Karpas-422 (cell line): Measurements from ENCODE around the gene ANO4. TPM values are rescaled to one million over a fixed set of nuclear protein-coding genes. Genes with fewer than 3 reads are reported as not detected.

Experiments used
- DNase-seq: peaks from one replicate; pipeline ENCODE4 v3.0.0-alpha.2; 2015
- H2AFZ ChIP-seq: fragments of 200-600 bp; sonication (generic); 2 replicates; pipeline ENCODE4 v1.6.1; 2014; ENCODE audit warnings: antibody characterized with exemption, low read length, mixed read lengths
- H3K27ac ChIP-seq: fragments of 200-600 bp; sonication (generic); 2 replicates; pipeline ENCODE4 v1.5.1; 2014; ENCODE audit warnings: mild to moderate bottlenecking, low read length, moderate library complexity
- H3K27me3 ChIP-seq: fragments of 200-600 bp; sonication (generic); 2 replicates; pipeline ENCODE4 v1.6.1; 2014; ENCODE audit warnings: low read length, mixed read lengths
- H3K36me3 ChIP-seq: fragments of 200-600 bp; sonication (generic); 2 replicates; pipeline ENCODE4 v1.6.1; 2014; ENCODE audit warnings: low read length, mixed read lengths; ENCODE audit not compliant: insufficient read depth
- H3K4me1 ChIP-seq: fragments of 200-600 bp; sonication (generic); 2 replicates; pipeline ENCODE4 v1.6.1; 2014; ENCODE audit warnings: mild to moderate bottlenecking, low read length, mixed read lengths
- H3K4me2 ChIP-seq: fragments of 200-600 bp; sonication (generic); 2 replicates; pipeline ENCODE4 v1.6.1; 2014; ENCODE audit warnings: low read length, low read depth, mild to moderate bottlenecking; ENCODE audit not compliant: poor library complexity, severe bottlenecking
- H3K4me3 ChIP-seq: fragments of 200-600 bp; sonication (generic); 2 replicates; pipeline ENCODE4 v1.5.1; 2014; ENCODE audit warnings: mild to moderate bottlenecking, antibody characterized with exemption, low read length, mixed read lengths
- H3K79me2 ChIP-seq: fragments of 200-600 bp; sonication (generic); 2 replicates; pipeline ENCODE4 v1.6.1; 2014; ENCODE audit warnings: mild to moderate bottlenecking, low read length, mixed read lengths
- H3K9ac ChIP-seq: fragments of 200-600 bp; sonication (generic); 2 replicates; pipeline ENCODE4 v1.6.0; 2014; ENCODE audit warnings: low read length
- H3K9me2 ChIP-seq: fragments of 200-600 bp; sonication (generic), shearing (Covaris generic); replicated peaks from 2 replicates; pipeline ENCODE4 v1.6.0; 2014; ENCODE audit warnings: mild to moderate bottlenecking, low read length, moderate library complexity; ENCODE audit not compliant: insufficient read depth
- H3K9me3 ChIP-seq: fragments of 300-700, 200-600 bp; sonication (generic); 2 replicates; pipeline ENCODE4 v1.6.1; 2014; ENCODE audit warnings: low read length, mixed read lengths
- H4K20me1 ChIP-seq: fragments of 200-600 bp; sonication (generic); 2 replicates; pipeline ENCODE4 v1.6.1; 2014; ENCODE audit warnings: mild to moderate bottlenecking, antibody characterized with exemption, low read length, low read depth; ENCODE audit not compliant: insufficient read depth
- total RNA-seq: library from RNA; depleted of rRNA; stranded (reverse); fragments of >200 nt; shearing (Covaris generic); gene quantifications from 2 replicates; pipeline ENCODE4 v1.2.3, GENCODE V29; 2014; ENCODE audit warnings: low replicate concordance

Gene ANO4
- total RNA-seq, 1 experiment from 2014 or later = not detected

- no peaks in the 10 kb centered on the region for H3K9me3 ChIP-seq
- no peaks in the 10 kb centered on the region for H4K20me1 ChIP-seq
- no peak overlapping the region for H3K27ac ChIP-seq
- no peak for DNase-seq
- peaks cover 10% of the 10 kb centered on the region for H3K4me1 ChIP-seq
- no peak overlapping the region for H3K4me3 ChIP-seq
- H3K36me3 ChIP-seq = no peaks in the 10 kb centered on the region
- H3K9me2 ChIP-seq = no peaks in the 10 kb centered on the region
- H3K4me2 ChIP-seq = no peak overlapping the region
- no peak overlapping the region for H2AFZ ChIP-seq
- no peak overlapping the region for H3K9ac ChIP-seq
- H3K79me2 ChIP-seq = no peaks in the 10 kb centered on the region
- no peaks in the 10 kb centered on the region for H3K27me3 ChIP-seq
Measured at GRCh38 chr12:101002696-101003419, 208.3 kb downstream of the ANO4 start.

GRCh38 chr12:101004898-101005297, 210.3 kb downstream of the ANO4 start:
- H3K27me3 ChIP-seq = no peaks in the 10 kb centered on the region
- H3K27ac ChIP-seq = no peak overlapping the region
- H3K9ac ChIP-seq = no peak overlapping the region
- no peaks in the 10 kb centered on the region for H3K9me2 ChIP-seq
- H3K4me2 ChIP-seq = no peak overlapping the region
- peaks cover 10% of the 10 kb centered on the region for H3K4me1 ChIP-seq
- H3K79me2 ChIP-seq = no peaks in the 10 kb centered on the region
- H3K4me3 ChIP-seq = no peak overlapping the region
- H4K20me1 ChIP-seq = no peaks in the 10 kb centered on the region
- no peaks in the 10 kb centered on the region for H3K36me3 ChIP-seq
- no peak overlapping the region for H2AFZ ChIP-seq
- peaks cover 4% of the 10 kb centered on the region; the same call in 1 of the 2 replicates for H3K9me3 ChIP-seq
- DNase-seq = no peak

GRCh38 chr12:101009274-101009673, 214.7 kb downstream of the ANO4 start:
- no peak overlapping the region for H3K4me2 ChIP-seq
- peaks cover 10% of the 10 kb centered on the region for H3K4me1 ChIP-seq
- H3K9me3 ChIP-seq = peaks cover 4% of the 10 kb centered on the region; the same call in 1 of the 2 replicates
- H3K36me3 ChIP-seq = no peaks in the 10 kb centered on the region
- no peaks in the 10 kb centered on the region for H3K9me2 ChIP-seq
- no peak overlapping the region for H3K9ac ChIP-seq
- no peaks in the 10 kb centered on the region for H4K20me1 ChIP-seq
- no peak overlapping the region for H2AFZ ChIP-seq
- no peaks in the 10 kb centered on the region for H3K27me3 ChIP-seq
- no peaks in the 10 kb centered on the region for H3K79me2 ChIP-seq
- H3K4me3 ChIP-seq = no peak overlapping the region
- H3K27ac ChIP-seq = no peak overlapping the region
- DNase-seq = no peak

- no peak overlapping the region for H3K9ac ChIP-seq
- no peaks in the 10 kb centered on the region for H3K36me3 ChIP-seq
- H3K27ac ChIP-seq = no peak overlapping the region
- no peaks in the 10 kb centered on the region for H4K20me1 ChIP-seq
- H3K9me2 ChIP-seq = no peaks in the 10 kb centered on the region
- no peak overlapping the region for H3K4me3 ChIP-seq
- no peaks in the 10 kb centered on the region for H3K27me3 ChIP-seq
- no peak overlapping the region for H3K4me2 ChIP-seq
- H2AFZ ChIP-seq = no peak overlapping the region
- no peak for DNase-seq
- H3K9me3 ChIP-seq = peaks cover 4% of the 10 kb centered on the region; the same call in 1 of the 2 replicates
- peaks cover 11% of the 10 kb centered on the region for H3K4me1 ChIP-seq
- H3K79me2 ChIP-seq = no peaks in the 10 kb centered on the region
Measured at GRCh38 chr12:101010896-101011295, 216.3 kb downstream of the ANO4 start.

- Histone ChIP-seq H3K79me2 (no peaks in the 10 kb centered on the region), H3K4me1 (peaks cover 12% of the 10 kb centered on the region), H3K9me3 (peaks cover 2% of the 10 kb centered on the region; the same call in 1 of the 2 replicates), H3K4me2 (no peak overlapping the region), H3K9ac (no peak overlapping the region), H4K20me1 (no peaks in the 10 kb centered on the region), H2AFZ (no peak overlapping the region), H3K9me2 (no peaks in the 10 kb centered on the region), H3K36me3 (no peaks in the 10 kb centered on the region), H3K4me3 (no peak overlapping the region), H3K27ac (no peak overlapping the region), H3K27me3 (no peaks in the 10 kb centered on the region)
- DNase-seq = no peak
Measured at GRCh38 chr12:101013993-101014392, 219.4 kb downstream of the ANO4 start.

- H3K27me3 ChIP-seq = no peaks in the 10 kb centered on the region
- DNase-seq = no peak
- H3K9me2 ChIP-seq = no peaks in the 10 kb centered on the region
- H3K4me1 ChIP-seq = peaks cover 12% of the 10 kb centered on the region
- no peak overlapping the region for H3K4me3 ChIP-seq
- H4K20me1 ChIP-seq = no peaks in the 10 kb centered on the region
- H3K9me3 ChIP-seq = no peaks in the 10 kb centered on the region
- no peak overlapping the region for H3K27ac ChIP-seq
- H3K4me2 ChIP-seq = no peak overlapping the region
- no peak overlapping the region for H2AFZ ChIP-seq
- no peaks in the 10 kb centered on the region for H3K36me3 ChIP-seq
- H3K9ac ChIP-seq = no peak overlapping the region
- no peaks in the 10 kb centered on the region for H3K79me2 ChIP-seq
Measured at GRCh38 chr12:101015044-101015443, 220.5 kb downstream of the ANO4 start.

GRCh38 chr12:101018540-101018939, 224.0 kb downstream of the ANO4 start:
- H3K4me1 ChIP-seq = peaks cover 12% of the 10 kb centered on the region
- no peak for DNase-seq

GRCh38 chr12:101019201-101019600, 224.6 kb downstream of the ANO4 start:
- H3K4me2 ChIP-seq = no peak overlapping the region

More at GRCh38 chr12:101018540-101018939, 224.0 kb downstream of the ANO4 start:
- no peak overlapping the region for H3K4me3 ChIP-seq
- H3K4me2 ChIP-seq = no peak overlapping the region
- no peaks in the 10 kb centered on the region for H3K9me3 ChIP-seq
- H2AFZ ChIP-seq = no peak overlapping the region
- no peaks in the 10 kb centered on the region for H4K20me1 ChIP-seq
- H3K36me3 ChIP-seq = no peaks in the 10 kb centered on the region
- H3K27ac ChIP-seq = no peak overlapping the region
- H3K27me3 ChIP-seq = no peaks in the 10 kb centered on the region
- no peak overlapping the region for H3K9ac ChIP-seq
- no peaks in the 10 kb centered on the region for H3K79me2 ChIP-seq
- H3K9me2 ChIP-seq = no peaks in the 10 kb centered on the region

More at GRCh38 chr12:101019201-101019600, 224.6 kb downstream of the ANO4 start:
- Histone ChIP-seq H3K4me1 (peaks cover 12% of the 10 kb centered on the region), H4K20me1 (no peaks in the 10 kb centered on the region), H3K36me3 (no peaks in the 10 kb centered on the region), H3K27me3 (no peaks in the 10 kb centered on the region), H3K9ac (no peak overlapping the region), H2AFZ (no peak overlapping the region), H3K4me3 (no peak overlapping the region), H3K27ac (no peak overlapping the region), H3K9me2 (no peaks in the 10 kb centered on the region), H3K9me3 (no peaks in the 10 kb centered on the region), H3K79me2 (no peaks in the 10 kb centered on the region)
- no peak for DNase-seq
